GM18868 (cell line): ENCODE results near the gene MAN1A2.
"Not testable (repeated sequence)": the region's sequence is repeated elsewhere in the genome, so short reads cannot be mapped to it uniquely, and the experiment has no call there.

ENCODE experiments used
- ATAC-seq: cut with Tn5 transposase; IDR thresholded peaks from one replicate; pipeline ENCODE4 v1.9.1; 2021; ENCODE audit warnings: mild to moderate bottlenecking, moderate library complexity; ENCODE audit not compliant: unreplicated experiment

The MAN1A2 gene

GRCh38 chr1:117396636-117397035 is 29.4 kb downstream of the MAN1A2 start:
- no peak for ATAC-seq

- no peak for ATAC-seq
These were observed 31.7 kb downstream of the MAN1A2 start for GRCh38 chr1:117398957-117399356.

- no peak for ATAC-seq
These were observed 34.5 kb downstream of the MAN1A2 start for GRCh38 chr1:117401761-117402160.

- no peak for ATAC-seq
These were observed 36.3 kb downstream of the MAN1A2 start for GRCh38 chr1:117403597-117403996.

GRCh38 chr1:117405042-117405441 is 37.8 kb downstream of the MAN1A2 start:
- ATAC-seq: no peak

- no peak for ATAC-seq
These were observed 45.2 kb downstream of the MAN1A2 start for GRCh38 chr1:117412472-117412871.

- ATAC-seq: no peak
These were observed 46.2 kb downstream of the MAN1A2 start for GRCh38 chr1:117413412-117413811.

GRCh38 chr1:117414943-117415342 is 47.7 kb downstream of the MAN1A2 start:
- no peak for ATAC-seq

- no peak for ATAC-seq
These were observed 48.8 kb downstream of the MAN1A2 start for GRCh38 chr1:117416004-117416403.

- ATAC-seq: no peak
These were observed 49.4 kb downstream of the MAN1A2 start for GRCh38 chr1:117416546-117417125.

GRCh38 chr1:117425050-117425734 is 57.9 kb downstream of the MAN1A2 start:
- ATAC-seq: no peak

- no peak for ATAC-seq
These were observed 60.0 kb downstream of the MAN1A2 start for GRCh38 chr1:117427297-117427696.

- ATAC-seq: no peak
These were observed 66.7 kb downstream of the MAN1A2 start for GRCh38 chr1:117433943-117434342.

- ATAC-seq: no peak
These were observed 69.3 kb downstream of the MAN1A2 start for GRCh38 chr1:117436513-117436912.

- ATAC-seq: no peak
These were observed 80.4 kb downstream of the MAN1A2 start for GRCh38 chr1:117447661-117448060.

GRCh38 chr1:117452216-117452615 is 85.0 kb downstream of the MAN1A2 start:
- no peak for ATAC-seq

- no peak for ATAC-seq
These were observed 86.7 kb downstream of the MAN1A2 start for GRCh38 chr1:117453958-117454357.

- not testable (repeated sequence) for ATAC-seq
These were observed 91.2 kb downstream of the MAN1A2 start for GRCh38 chr1:117458410-117458809.

- ATAC-seq: no peak
These were observed 99.5 kb downstream of the MAN1A2 start for GRCh38 chr1:117466761-117467160.

- ATAC-seq: no peak
These were observed 100.1 kb downstream of the MAN1A2 start for GRCh38 chr1:117467336-117467735.

- no peak for ATAC-seq
These were observed 105.8 kb downstream of the MAN1A2 start for GRCh38 chr1:117473063-117473462.

GRCh38 chr1:117475495-117475894 is 108.2 kb downstream of the MAN1A2 start:
- not testable (repeated sequence) for ATAC-seq

GRCh38 chr1:117479086-117479485 is 111.8 kb downstream of the MAN1A2 start:
- no peak for ATAC-seq
